SK-N-SH treated with all-trans-retinoic acid at 6 μM for 48 hours (cell line): ENCODE data around the gene HOXA6.

Source experiments
- ARNTL ChIP-seq: fragments of 450-650 bp; formaldehyde crosslinking; IDR thresholded peaks from 2 replicates; pipeline ENCODE4 v1.5.0; 2020; ENCODE audit warnings: low read depth, mild to moderate bottlenecking, moderate library complexity, borderline replicate concordance
- ISL1 ChIP-seq: fragments of 250-450 bp; sonication (Bioruptor Pico); IDR thresholded peaks from 2 replicates; pipeline ENCODE4 v2.1.2; 2022; ENCODE audit warnings: mild to moderate bottlenecking, moderate library complexity
- RARB ChIP-seq: fragments of 250-450 bp; sonication (Bioruptor Pico); IDR thresholded peaks from 2 replicates; pipeline ENCODE4 v1.8.0; 2021; ENCODE audit warnings: mild to moderate bottlenecking, moderate library complexity
- SNAI2 ChIP-seq: fragments of 250-450 bp; sonication (Bioruptor Pico); IDR thresholded peaks from 2 replicates; pipeline ENCODE4 v1.5.0; 2020; ENCODE audit warnings: mild to moderate bottlenecking, moderate library complexity
- ZC3H10 ChIP-seq: fragments of 250-450 bp; sonication (Bioruptor Pico); IDR thresholded peaks from 2 replicates; pipeline ENCODE4 v1.5.1; 2021; ENCODE audit warnings: mild to moderate bottlenecking, moderate library complexity
- ZFP3 ChIP-seq: fragments of 250-450 bp; sonication (Bioruptor Pico); IDR thresholded peaks from 2 replicates; pipeline ENCODE4 v1.5.0; 2020; ENCODE audit warnings: mild to moderate bottlenecking, moderate library complexity
- ZFP30 ChIP-seq: fragments of 450-650 bp; formaldehyde crosslinking; IDR thresholded peaks from 2 replicates; pipeline ENCODE4 v1.5.0; 2022; ENCODE audit warnings: mild to moderate bottlenecking, moderate library complexity
- ZNF565 ChIP-seq: fragments of 450-650 bp; formaldehyde crosslinking; conservative IDR thresholded peaks from 2 replicates; pipeline ENCODE4 v1.5.0; 2020; ENCODE audit warnings: low read depth, mild to moderate bottlenecking, moderate library complexity

- no peak for TF ChIP-seq SNAI2
- no peak for TF ChIP-seq ZFP30 (CRISPR knock-in tag)
- no peak for TF ChIP-seq ARNTL (CRISPR knock-in tag)
- TF ChIP-seq RARB (CRISPR knock-in tag), result no peak
- no peak for TF ChIP-seq ISL1 (CRISPR knock-in tag)
- no peak for TF ChIP-seq ZC3H10
- TF ChIP-seq ZNF565 (CRISPR knock-in tag), result no peak
- no peak for TF ChIP-seq ZFP3 (CRISPR knock-in tag)
These were observed 20.8 kb upstream of the HOXA6 start for GRCh38 chr7:27168265-27168947.
